Fibroblast of lung (primary cell): Measurements from ENCODE around the gene NAPG. TPM values are rescaled to one million over a fixed set of nuclear protein-coding genes. Genes with fewer than 3 reads are reported as not detected.

Experiments
- DNase-seq, 2 donors: peaks; one replicate each; pipeline versions ENCODE4 v3.0.0 to v3.0.0-alpha.2; 2010; ENCODE audit warnings: low read depth in 2 of 2
- H2AFZ ChIP-seq: 2 replicates; pipeline ENCODE4 v1.5.1; 2012; ENCODE audit warnings: low read length, control low read depth, inconsistent platforms
- H3K27ac ChIP-seq: 2 replicates; pipeline ENCODE4 v1.5.1; 2011; ENCODE audit warnings: low read length, control low read depth; ENCODE audit not compliant: insufficient read depth
- H3K27me3 ChIP-seq: 2 replicates; pipeline ENCODE4 v1.5.1; 2011; ENCODE audit warnings: mild to moderate bottlenecking, low read length; ENCODE audit not compliant: control insufficient read depth, insufficient read depth
- H3K36me3 ChIP-seq: 2 replicates; pipeline ENCODE4 v1.5.1; 2011; ENCODE audit warnings: low read length; ENCODE audit not compliant: control insufficient read depth, insufficient read depth
- H3K4me1 ChIP-seq: 2 replicates; pipeline ENCODE4 v1.5.1; 2011; ENCODE audit warnings: low read length; ENCODE audit not compliant: control insufficient read depth, insufficient read depth; ENCODE audit errors: extremely low read depth
- H3K4me2 ChIP-seq: 2 replicates; pipeline ENCODE4 v1.5.1; 2011; ENCODE audit warnings: low read length, control low read depth; ENCODE audit not compliant: insufficient read depth; ENCODE audit errors: extremely low read depth
- H3K4me3 ChIP-seq, 4 experiments: fragments of 200-600 bp in 1 of 4; sonication (generic) in 1 of 4; replicated peaks in 1 of 4; 2 replicates each; pipeline ENCODE4 v1.5.1; 2011 to 2016; ENCODE audit warnings: low read length in 4 of 4, low read depth in 3 of 4, mild to moderate bottlenecking in 3 of 4, control low read depth in 2 of 4, inconsistent platforms in 1 of 4, mixed read lengths in 1 of 4; ENCODE audit not compliant: insufficient read depth in 1 of 4; ENCODE audit errors: control extremely low read depth in 1 of 4
- H3K79me2 ChIP-seq: 2 replicates; pipeline ENCODE4 v1.5.1; 2012; ENCODE audit warnings: mild to moderate bottlenecking, low read length, inconsistent platforms; ENCODE audit not compliant: control insufficient read depth, insufficient read depth
- H3K9ac ChIP-seq: 2 replicates; pipeline ENCODE4 v1.5.1; 2011; ENCODE audit warnings: mild to moderate bottlenecking, low read length, control low read depth; ENCODE audit not compliant: insufficient read depth
- H3K9me3 ChIP-seq: 2 replicates; pipeline ENCODE4 v1.5.1; 2012; ENCODE audit warnings: low read depth, low read length; ENCODE audit not compliant: control insufficient read depth, insufficient read depth
- H4K20me1 ChIP-seq: 2 replicates; pipeline ENCODE4 v1.5.1; 2011; ENCODE audit warnings: low read length; ENCODE audit not compliant: control insufficient read depth, insufficient read depth; ENCODE audit errors: extremely low read depth
- EZH2 ChIP-seq: IDR thresholded peaks from 2 replicates; pipeline ENCODE4 v1.5.1; 2012; ENCODE audit warnings: low read length, control low read depth, mild to moderate bottlenecking; ENCODE audit errors: missing control alignments
- polyA plus RNA-seq, 2 donors: library from polyadenylated mRNA; depleted of rRNA in 1 of 2; stranded (reverse) in 1 of 2; unstranded in 1 of 2; fragments of >200 nt; gene quantifications; 2 replicates each; pipeline ENCODE4 v1.2.1, GENCODE V29; 2011 to 2012; ENCODE audit warnings: missing spikeins in 1 of 2
- total RNA-seq: library from RNA; depleted of rRNA; stranded (reverse); fragments of >200 nt; gene quantifications from 2 replicates; pipeline ENCODE4 v1.2.1, GENCODE V29; 2014
- TF ChIP-seq, protein P1 (sequence below), 2 donors: IDR thresholded peaks in 1 of 2; conservative IDR thresholded peaks in 1 of 2; 1 replicate in 1 of 2; 2 replicates in 1 of 2; pipeline ENCODE4 v1.5.1; 2011 to 2012; ENCODE audit warnings: low read length in 2 of 2, control low read depth in 1 of 2, inconsistent platforms in 1 of 2, low read depth in 1 of 2, mild to moderate bottlenecking in 1 of 2

The NAPG gene
- total and polyA plus RNA-seq, 2 donors (not counting 1 experiment from before 2014, with no cell fraction given), result 23.1 to 33.7 TPM

DNA sequence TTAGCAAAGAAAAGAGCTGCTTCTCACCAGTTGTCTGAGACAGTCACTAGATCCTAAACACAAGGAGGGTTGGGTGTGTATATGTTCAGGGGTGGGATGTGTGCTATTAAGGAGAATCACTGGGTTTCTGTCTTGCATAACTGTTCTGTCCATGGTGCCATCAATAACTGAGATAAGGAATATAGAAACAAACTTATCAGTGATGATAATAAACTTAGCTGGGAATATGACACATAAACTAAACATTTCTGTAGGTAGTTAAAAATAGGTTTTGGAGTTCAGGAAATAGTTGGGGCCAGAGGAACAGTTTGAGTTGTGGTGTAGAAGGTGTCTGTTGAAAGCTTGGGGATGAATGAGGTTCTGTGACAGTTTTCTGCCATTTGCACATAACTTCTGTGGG lies 17.4 kb downstream of the NAPG start:
- TF ChIP-seq, protein P1, sequence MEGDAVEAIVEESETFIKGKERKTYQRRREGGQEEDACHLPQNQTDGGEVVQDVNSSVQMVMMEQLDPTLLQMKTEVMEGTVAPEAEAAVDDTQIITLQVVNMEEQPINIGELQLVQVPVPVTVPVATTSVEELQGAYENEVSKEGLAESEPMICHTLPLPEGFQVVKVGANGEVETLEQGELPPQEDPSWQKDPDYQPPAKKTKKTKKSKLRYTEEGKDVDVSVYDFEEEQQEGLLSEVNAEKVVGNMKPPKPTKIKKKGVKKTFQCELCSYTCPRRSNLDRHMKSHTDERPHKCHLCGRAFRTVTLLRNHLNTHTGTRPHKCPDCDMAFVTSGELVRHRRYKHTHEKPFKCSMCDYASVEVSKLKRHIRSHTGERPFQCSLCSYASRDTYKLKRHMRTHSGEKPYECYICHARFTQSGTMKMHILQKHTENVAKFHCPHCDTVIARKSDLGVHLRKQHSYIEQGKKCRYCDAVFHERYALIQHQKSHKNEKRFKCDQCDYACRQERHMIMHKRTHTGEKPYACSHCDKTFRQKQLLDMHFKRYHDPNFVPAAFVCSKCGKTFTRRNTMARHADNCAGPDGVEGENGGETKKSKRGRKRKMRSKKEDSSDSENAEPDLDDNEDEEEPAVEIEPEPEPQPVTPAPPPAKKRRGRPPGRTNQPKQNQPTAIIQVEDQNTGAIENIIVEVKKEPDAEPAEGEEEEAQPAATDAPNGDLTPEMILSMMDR (conservative IDR thresholded peaks at IDR 0.05 in 1 of 2, IDR thresholded peaks at IDR 0.05 in 1 of 2; ENCODE audit: low read depth in 1 of 2, low read length in 2 of 2), result no peak
- TF ChIP-seq EZH2, result no peak
- DNase-seq, result peak; percentile 24 to 54
- Histone ChIP-seq H3K9ac (no peak overlapping the region), H3K79me2 (no peaks in the 10 kb centered on the region), H3K4me1 (no peaks in the 10 kb centered on the region), H3K27ac (no peak overlapping the region), H2AFZ (no peak overlapping the region), H3K27me3 (no peaks in the 10 kb centered on the region), H3K36me3 (peaks cover 10% of the 10 kb centered on the region), H3K4me2 (peak overlapping the region; percentile 21), H4K20me1 (no peaks in the 10 kb centered on the region), H3K4me3 (no peak overlapping the region), H3K9me3 (no peaks in the 10 kb centered on the region)

DNA sequence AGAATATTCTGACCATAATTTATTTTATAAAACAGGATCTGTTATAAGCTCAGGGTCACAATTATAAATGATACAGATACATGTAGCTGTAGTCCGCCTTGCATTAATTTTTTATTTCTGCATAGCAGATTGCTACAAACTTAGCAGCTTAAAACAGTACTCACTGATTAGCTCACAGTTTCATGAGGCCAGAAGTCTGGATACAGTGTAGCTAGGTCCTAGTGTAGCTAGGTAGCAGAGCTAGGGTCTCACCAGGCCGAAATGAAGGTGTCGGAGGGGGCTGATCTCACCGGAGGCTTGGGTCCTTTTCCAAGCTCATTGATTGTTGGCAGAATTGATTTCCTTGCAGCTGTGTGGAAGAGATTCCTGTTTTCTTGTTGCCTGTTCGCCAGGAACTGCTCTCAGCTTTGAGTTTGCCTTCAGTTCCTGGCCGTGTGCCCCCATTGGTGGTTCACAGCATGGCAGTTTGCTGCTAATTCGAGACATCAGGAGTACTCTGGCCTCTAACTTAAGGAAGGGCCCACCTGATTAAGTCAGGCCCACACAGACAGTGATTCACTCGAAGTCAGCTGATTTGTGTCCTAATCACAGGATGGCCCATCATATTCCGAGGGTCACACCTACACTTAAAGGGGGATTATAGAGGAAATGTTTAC lies 18.4 kb downstream of the NAPG start:
- H3K4me3 ChIP-seq, result no peak overlapping the region
- no peak for DNase-seq
- H3K36me3 ChIP-seq, result peaks cover 12% of the 10 kb centered on the region
- H3K4me2 ChIP-seq, result no peak overlapping the region
- no peaks in the 10 kb centered on the region for H3K27me3 ChIP-seq
- no peak overlapping the region for H3K27ac ChIP-seq
- H3K79me2 ChIP-seq, result no peaks in the 10 kb centered on the region
- H2AFZ ChIP-seq, result no peak overlapping the region
- H3K4me1 ChIP-seq, result no peaks in the 10 kb centered on the region
- no peaks in the 10 kb centered on the region for H4K20me1 ChIP-seq
- no peak overlapping the region for H3K9ac ChIP-seq
- H3K9me3 ChIP-seq, result no peaks in the 10 kb centered on the region
- TF ChIP-seq, protein P1 (conservative IDR thresholded peaks at IDR 0.05 in 1 of 2, IDR thresholded peaks at IDR 0.05 in 1 of 2; ENCODE audit: low read depth in 1 of 2, low read length in 2 of 2), result no peak

DNA sequence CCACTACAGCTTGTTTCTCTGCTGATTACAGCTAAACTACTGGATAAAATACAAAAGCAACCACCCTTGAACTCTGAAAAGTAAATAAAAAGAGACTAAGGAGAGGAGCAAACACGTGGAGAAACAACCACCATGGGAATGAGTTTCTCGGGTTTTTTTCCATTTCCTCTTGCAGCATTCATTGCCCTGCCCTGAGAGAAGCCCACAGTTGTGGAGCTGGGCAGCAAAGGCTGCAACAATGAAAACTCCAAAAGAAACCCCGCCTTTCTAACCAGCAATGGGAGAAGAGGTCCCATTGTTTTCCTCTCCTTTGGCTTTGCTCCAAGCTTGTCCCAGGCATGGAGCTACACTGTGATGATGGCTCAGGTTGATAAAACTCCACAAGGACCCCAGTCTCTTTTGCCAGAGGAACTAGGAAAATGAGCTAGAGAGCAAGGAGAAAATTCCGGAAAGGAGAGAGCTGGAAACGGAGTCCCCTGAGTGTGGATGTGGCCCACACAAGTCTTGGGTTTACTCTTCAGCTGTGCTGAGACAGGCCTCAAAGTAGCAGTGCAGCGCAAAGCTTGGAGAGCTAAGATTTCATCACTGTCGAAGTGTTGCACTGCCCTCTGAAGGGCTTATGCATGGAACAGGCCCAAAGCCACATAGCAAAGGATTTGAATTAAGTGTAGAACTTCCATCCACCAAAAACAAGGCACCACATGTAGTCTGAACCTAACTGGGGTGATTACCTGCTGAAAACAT lies 20.9 kb downstream of the NAPG start:
- no peak for DNase-seq
- peaks cover 11% of the 10 kb centered on the region for H3K36me3 ChIP-seq

More for the DNA sequence above, 20.9 kb downstream of the NAPG start:
- Histone ChIP-seq H3K4me3 (no peak overlapping the region), H3K79me2 (no peaks in the 10 kb centered on the region), H3K27me3 (no peaks in the 10 kb centered on the region), H3K9ac (no peak overlapping the region), H3K9me3 (no peaks in the 10 kb centered on the region), H2AFZ (no peak overlapping the region), H3K27ac (no peak overlapping the region), H3K4me1 (no peaks in the 10 kb centered on the region), H4K20me1 (no peaks in the 10 kb centered on the region), H3K4me2 (no peak overlapping the region)
- TF ChIP-seq EZH2, result no peak
- TF ChIP-seq, protein P1 (conservative IDR thresholded peaks at IDR 0.05 in 1 of 2, IDR thresholded peaks at IDR 0.05 in 1 of 2; ENCODE audit: low read depth in 1 of 2, low read length in 2 of 2), result no peak
